ENCODE results near the gene SUV39H2.
A peak's percentile ranks its signal among the peaks of the same experiment; 100 is the strongest.
"Not testable (repeated sequence)": the region's sequence is repeated elsewhere in the genome, so short reads cannot be mapped to it uniquely, and the experiment has no call there.

SUV39H2 gene

GRCh38 chr10:14884082-14884481 is 5.4 kb downstream of the SUV39H2 start:
- DNase-seq (ENCODE audit: low spot score) = no peak
- in situ Hi-C loops (cut with MboI; ENCODE audit: low pct_unique_long_range_greater_than_20kb, low sequenced_read_pairs, unreplicated experiment) = no loop called here
- TF ChIP-seq, protein P1, sequence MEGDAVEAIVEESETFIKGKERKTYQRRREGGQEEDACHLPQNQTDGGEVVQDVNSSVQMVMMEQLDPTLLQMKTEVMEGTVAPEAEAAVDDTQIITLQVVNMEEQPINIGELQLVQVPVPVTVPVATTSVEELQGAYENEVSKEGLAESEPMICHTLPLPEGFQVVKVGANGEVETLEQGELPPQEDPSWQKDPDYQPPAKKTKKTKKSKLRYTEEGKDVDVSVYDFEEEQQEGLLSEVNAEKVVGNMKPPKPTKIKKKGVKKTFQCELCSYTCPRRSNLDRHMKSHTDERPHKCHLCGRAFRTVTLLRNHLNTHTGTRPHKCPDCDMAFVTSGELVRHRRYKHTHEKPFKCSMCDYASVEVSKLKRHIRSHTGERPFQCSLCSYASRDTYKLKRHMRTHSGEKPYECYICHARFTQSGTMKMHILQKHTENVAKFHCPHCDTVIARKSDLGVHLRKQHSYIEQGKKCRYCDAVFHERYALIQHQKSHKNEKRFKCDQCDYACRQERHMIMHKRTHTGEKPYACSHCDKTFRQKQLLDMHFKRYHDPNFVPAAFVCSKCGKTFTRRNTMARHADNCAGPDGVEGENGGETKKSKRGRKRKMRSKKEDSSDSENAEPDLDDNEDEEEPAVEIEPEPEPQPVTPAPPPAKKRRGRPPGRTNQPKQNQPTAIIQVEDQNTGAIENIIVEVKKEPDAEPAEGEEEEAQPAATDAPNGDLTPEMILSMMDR (IDR thresholded peaks at IDR 0.05; ENCODE audit: extremely low read depth, insufficient read depth, missing control alignments) = no peak

GRCh38 chr10:14889318-14889717 is 10.7 kb downstream of the SUV39H2 start:
- in situ Hi-C loops (cut with MboI; ENCODE audit: low pct_unique_long_range_greater_than_20kb, low sequenced_read_pairs, unreplicated experiment) = no loop called here
- TF ChIP-seq, protein P1 (IDR thresholded peaks at IDR 0.05; ENCODE audit: extremely low read depth, insufficient read depth, missing control alignments) = peak; percentile 27
- peak; percentile 30 for DNase-seq (ENCODE audit: low spot score)

DNA sequence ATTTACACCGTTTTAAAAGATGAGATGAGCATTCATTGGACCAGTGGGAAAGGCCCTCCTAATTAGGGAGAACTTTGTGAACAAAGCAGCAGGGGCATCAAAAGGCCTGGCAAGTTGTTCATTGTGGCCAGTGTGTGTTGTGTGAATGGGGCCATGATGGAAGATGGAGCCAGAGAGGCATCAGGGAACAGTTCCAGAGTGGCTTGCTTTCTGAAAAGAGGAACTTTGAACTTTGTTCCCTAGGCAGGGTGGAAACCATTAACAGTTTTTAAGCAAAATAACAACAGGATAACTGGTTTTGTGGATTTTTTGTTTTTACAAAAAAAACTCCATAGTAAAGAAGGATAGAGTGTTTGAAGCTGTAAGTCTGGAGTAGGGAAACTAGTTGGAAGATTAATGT is 12.5 kb downstream of the SUV39H2 start:
- TF ChIP-seq, protein P1 (IDR thresholded peaks at IDR 0.05; ENCODE audit: extremely low read depth, insufficient read depth, missing control alignments) = no peak

GRCh38 chr10:14904316-14904732 is 25.7 kb downstream of the SUV39H2 start:
- in situ Hi-C loops (cut with MboI; ENCODE audit: low pct_unique_long_range_greater_than_20kb, low sequenced_read_pairs, unreplicated experiment) = no loop called here
- peak; percentile 26 for DNase-seq (ENCODE audit: low spot score)

More for the DNA sequence above, 12.5 kb downstream of the SUV39H2 start:
- DNase-seq (ENCODE audit: low spot score) = no peak
- in situ Hi-C loops (cut with MboI; ENCODE audit: low pct_unique_long_range_greater_than_20kb, low sequenced_read_pairs, unreplicated experiment) = no loop called here

DNA sequence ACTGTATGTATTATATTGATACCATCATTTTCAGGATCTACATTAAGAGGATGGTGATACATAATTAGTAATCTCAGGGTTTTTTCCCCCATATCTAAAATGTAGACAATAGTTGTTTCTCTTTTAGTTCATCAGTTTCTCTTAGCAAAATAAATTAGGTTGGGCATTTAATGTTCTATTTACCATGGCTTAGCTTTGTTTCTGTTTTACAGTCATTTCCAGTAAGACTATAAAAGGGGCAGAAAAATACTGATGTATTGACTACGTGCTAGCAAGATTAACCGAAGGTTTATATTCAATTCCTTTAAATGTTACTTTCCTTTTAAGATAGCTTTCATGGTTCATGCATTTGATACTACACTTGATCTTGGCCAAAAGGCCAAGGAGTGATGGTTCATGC is 26.2 kb downstream of the SUV39H2 start:
- DNase-seq (ENCODE audit: low spot score) = no peak
- TF ChIP-seq, protein P1 (IDR thresholded peaks at IDR 0.05; ENCODE audit: extremely low read depth, insufficient read depth, missing control alignments) = no peak
- in situ Hi-C loops (cut with MboI; ENCODE audit: low pct_unique_long_range_greater_than_20kb, low sequenced_read_pairs, unreplicated experiment) = no loop called here

More at GRCh38 chr10:14904316-14904732, 25.7 kb downstream of the SUV39H2 start:
- TF ChIP-seq, protein P1 (IDR thresholded peaks at IDR 0.05; ENCODE audit: extremely low read depth, insufficient read depth, missing control alignments) = peak; percentile 49

DNA sequence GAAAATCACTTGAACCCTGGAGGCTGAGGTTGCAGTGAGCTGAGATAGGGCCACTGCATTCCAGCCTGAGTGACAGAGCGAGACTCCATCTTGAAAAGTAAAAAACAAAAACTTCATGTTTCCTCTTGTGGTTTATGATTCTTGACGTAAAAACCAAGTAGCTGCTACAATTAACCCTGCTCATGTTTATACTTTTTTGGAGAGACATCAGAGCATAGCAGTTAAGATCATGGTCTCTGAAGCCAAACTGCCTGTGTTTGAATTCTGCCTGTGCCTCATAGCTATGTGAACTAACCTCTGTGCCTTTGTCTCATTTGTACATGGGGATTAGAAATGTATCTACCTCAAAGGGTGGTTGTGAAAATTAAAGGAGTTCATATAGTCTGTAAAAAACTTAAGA is 27.2 kb downstream of the SUV39H2 start:
- TF ChIP-seq, protein P1 (IDR thresholded peaks at IDR 0.05; ENCODE audit: extremely low read depth, insufficient read depth, missing control alignments) = no peak
- DNase-seq (ENCODE audit: low spot score) = no peak
- in situ Hi-C loops (cut with MboI; ENCODE audit: low pct_unique_long_range_greater_than_20kb, low sequenced_read_pairs, unreplicated experiment) = no loop called here

DNA sequence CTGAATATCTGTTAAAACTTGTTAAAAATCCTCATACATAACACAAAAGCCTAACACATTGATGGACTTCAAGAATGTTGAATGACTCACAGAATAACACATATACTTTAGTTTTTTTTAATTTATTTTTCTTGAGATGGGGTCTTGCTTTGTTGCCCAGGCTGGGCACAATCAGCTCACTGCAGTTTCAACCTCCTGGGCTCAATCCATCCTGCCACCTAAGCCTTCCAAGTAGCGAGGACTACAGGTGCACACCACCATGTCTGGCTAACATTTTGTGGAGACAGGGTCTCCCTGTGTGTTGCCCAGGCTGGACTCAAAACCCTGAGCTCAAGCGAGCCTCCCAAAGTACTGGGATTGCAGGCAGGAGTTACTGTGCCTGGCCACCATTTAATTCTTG is 28.1 kb downstream of the SUV39H2 start:
- TF ChIP-seq, protein P1 (IDR thresholded peaks at IDR 0.05; ENCODE audit: extremely low read depth, insufficient read depth, missing control alignments) = no peak
- in situ Hi-C loops (cut with MboI; ENCODE audit: low pct_unique_long_range_greater_than_20kb, low sequenced_read_pairs, unreplicated experiment) = no loop called here
- no peak for DNase-seq (ENCODE audit: low spot score)

DNA sequence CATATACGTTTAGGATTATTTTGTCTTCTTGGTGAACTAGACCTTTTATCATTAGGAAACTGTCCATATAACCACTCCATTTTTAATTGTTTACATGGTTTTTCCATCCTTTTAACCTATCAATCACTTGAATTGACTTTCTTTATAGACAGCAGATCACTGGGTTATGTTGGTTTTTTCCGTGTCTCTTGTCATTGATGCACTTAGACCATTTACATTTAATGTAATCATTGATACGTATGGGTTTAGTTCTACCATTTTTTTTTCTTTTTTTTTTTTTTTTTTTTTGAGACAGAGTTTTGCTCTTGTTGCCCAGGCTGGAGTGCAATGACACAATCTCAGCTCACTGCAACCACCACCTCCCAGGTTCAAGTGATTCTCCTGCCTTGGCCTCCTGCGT is 28.9 kb downstream of the SUV39H2 start:
- DNase-seq (ENCODE audit: low spot score); in situ Hi-C loops (cut with MboI; ENCODE audit: low pct_unique_long_range_greater_than_20kb, low sequenced_read_pairs, unreplicated experiment): not testable (repeated sequence)
